T-helper 2 cell treated with Interferon-gamma antibody and Interleukin-4, amounts not matched to agents 5 μg/mL and 100 μg/mL, for 36 hours (primary cell): Measurements from ENCODE around the gene GTF2I.
"Not testable (repeated sequence)": the region's sequence is repeated elsewhere in the genome, so short reads cannot be mapped to it uniquely, and the experiment has no call there.

Experiments used
- DNase-seq: peaks from one replicate; pipeline ENCODE4 v3.0.0; 2021; ENCODE audit warnings: low spot score
- H3K27ac Mint-ChIP-seq: one replicate; pipeline ENCODE4 v1.8.0; 2021; ENCODE audit warnings: mild to moderate bottlenecking, mixed read lengths
- H3K27me3 Mint-ChIP-seq: one replicate; pipeline ENCODE4 v1.8.0; 2021; ENCODE audit warnings: low read depth, mixed read lengths
- H3K36me3 Mint-ChIP-seq: one replicate; pipeline ENCODE4 v1.8.0; 2021; ENCODE audit warnings: low read depth, mixed read lengths
- H3K4me1 Mint-ChIP-seq: one replicate; pipeline ENCODE4 v1.8.0; 2021; ENCODE audit warnings: low read depth, mixed read lengths
- H3K4me3 Mint-ChIP-seq: one replicate; pipeline ENCODE4 v1.8.0; 2022; ENCODE audit warnings: mild to moderate bottlenecking, moderate library complexity, mixed read lengths
- H3K9me3 Mint-ChIP-seq: one replicate; pipeline ENCODE4 v1.8.0; 2021; ENCODE audit warnings: mixed read lengths

Gene GTF2I

DNA sequence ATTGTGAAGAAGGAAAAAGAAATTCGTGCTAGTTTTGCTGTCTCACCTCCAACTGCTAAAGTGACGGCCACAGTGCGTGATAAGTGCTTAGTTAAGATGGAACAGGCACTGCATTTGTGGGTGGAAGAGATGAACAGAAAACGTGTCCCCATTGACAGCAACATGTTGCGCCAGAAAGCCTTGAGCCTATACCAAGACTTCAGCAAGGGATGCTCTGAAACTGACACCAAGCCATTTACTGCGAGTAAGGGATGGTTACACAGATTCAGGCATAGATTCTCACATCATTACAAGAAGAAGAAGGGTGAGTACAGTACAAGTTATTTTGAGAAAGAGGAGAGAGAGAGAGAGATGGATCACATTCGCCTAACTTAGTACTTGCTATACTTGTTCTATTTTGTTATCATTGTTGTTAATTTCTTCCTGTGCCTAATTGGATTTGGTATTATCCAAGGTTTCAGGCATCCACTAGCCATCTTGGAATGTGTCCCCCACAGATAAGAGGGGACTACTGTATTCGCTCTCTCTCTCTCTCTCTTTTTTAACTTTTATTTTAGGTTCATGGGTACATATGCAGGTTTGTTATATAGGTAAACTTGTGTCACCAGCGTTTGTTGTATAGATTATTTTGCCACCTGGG, 6.9 kb upstream of the GTF2I start:
- H3K27ac Mint-ChIP-seq = peak overlapping the region; percentile 91
- peak overlapping the region; percentile 87 for H3K4me3 Mint-ChIP-seq

DNA sequence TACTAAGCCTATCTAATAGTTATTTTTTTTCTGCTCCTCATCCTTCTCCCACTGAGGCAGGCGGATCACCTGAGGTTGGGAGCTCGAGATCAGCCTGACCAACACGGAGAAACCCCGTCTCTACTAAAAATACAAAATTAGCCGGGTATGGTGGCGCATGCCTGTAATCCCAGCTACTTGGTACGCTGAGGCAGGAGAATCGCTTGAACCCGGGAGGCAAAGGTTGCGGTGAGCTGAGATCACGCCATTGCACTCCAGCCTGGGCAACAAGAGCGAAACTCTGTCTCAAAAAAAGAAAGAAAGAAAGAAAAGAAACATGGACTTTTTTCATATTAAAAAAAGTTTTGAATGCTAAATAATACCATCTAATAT, 6.4 kb upstream of the GTF2I start:
- H3K4me3 Mint-ChIP-seq = peak overlapping the region; percentile 87
- H3K27ac Mint-ChIP-seq = peak overlapping the region; percentile 91
- not testable (repeated sequence) for DNase-seq, H3K36me3 Mint-ChIP-seq, H3K9me3 Mint-ChIP-seq, H3K27me3 Mint-ChIP-seq
- peaks cover 44% of the 10 kb centered on the region for H3K4me1 Mint-ChIP-seq

More for the DNA sequence above, 6.9 kb upstream of the GTF2I start:
- not testable (repeated sequence) for H3K27me3 Mint-ChIP-seq, H3K36me3 Mint-ChIP-seq, H3K9me3 Mint-ChIP-seq
- H3K4me1 Mint-ChIP-seq = peaks cover 40% of the 10 kb centered on the region
- peak; percentile 47 for DNase-seq

DNA sequence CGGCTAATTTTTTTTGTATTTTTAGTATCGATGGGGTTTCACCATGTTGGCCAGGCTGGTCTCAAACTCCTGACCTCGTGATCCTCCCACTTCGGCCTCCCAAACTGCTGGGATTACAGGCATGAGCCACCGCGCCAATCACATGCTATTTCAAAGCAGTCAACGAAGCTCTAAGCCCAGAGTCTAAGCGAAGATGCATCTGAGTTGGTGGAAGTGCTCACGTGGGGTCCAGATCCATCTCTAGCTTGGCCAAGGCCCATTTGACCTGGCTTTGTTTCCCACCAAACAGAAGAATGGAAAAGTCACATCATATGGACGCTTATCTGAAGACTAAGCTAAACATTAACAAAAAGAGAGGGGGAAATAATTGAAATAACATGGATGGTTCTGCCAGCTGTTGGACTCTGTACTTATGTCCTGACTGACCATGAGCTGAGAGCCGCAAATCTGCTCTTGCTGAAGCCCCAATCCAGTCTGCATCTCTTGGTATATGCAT, 3.8 kb upstream of the GTF2I start:
- Mint-ChIP-seq H3K4me1 (peaks cover 49% of the 10 kb centered on the region), H3K9me3 (no peaks in the 10 kb centered on the region), H3K4me3 (no peak overlapping the region), H3K36me3 (peaks cover 2% of the 10 kb centered on the region), H3K27me3 (no peaks in the 10 kb centered on the region), H3K27ac (no peak overlapping the region)
- DNase-seq = no peak

DNA sequence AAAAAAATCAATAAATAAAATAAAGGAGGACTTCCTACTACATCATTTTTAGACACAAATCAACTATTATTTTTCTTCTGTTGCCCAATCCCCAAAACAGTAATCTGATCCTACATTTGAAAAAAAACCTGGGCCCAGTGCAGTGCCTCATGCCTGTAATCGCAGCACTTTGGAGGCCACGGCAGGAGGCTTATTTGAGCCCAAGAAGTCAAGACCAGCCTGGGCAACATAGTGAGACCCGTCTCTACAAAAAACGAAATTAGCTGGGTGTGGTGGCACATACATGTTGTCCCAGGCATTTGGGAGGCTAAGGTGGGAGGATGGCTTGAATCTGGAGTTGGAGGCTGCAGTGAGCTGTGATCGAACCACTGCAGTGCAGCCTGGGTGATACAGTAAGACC, 2.7 kb upstream of the GTF2I start:
- peaks cover 5% of the 10 kb centered on the region for H3K36me3 Mint-ChIP-seq
- H3K4me1 Mint-ChIP-seq = peaks cover 45% of the 10 kb centered on the region
- H3K9me3 Mint-ChIP-seq = no peaks in the 10 kb centered on the region
- H3K27me3 Mint-ChIP-seq = no peaks in the 10 kb centered on the region
- peak overlapping the region; percentile 92 for H3K4me3 Mint-ChIP-seq
- DNase-seq = no peak
- no peak overlapping the region for H3K27ac Mint-ChIP-seq

DNA sequence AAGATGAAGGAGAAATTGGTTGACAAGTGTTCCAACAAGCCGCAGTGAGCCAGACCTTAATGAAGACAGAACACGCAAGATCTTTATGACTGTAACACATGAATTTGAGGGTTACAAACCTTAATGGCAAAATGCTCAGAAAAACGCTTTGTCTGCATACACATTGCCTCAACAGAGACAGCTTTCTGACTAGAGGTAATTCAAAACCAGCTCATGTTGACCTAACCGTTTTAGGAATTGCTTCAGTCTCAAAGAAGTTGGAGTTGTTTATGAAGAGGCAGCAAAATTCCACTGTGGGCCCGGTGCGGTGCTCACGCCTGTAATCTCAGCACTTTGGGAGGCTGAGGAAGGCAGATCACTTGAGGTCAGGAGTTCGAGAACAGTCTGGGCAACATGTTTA, 2.2 kb upstream of the GTF2I start:
- peak overlapping the region; percentile 62 for H3K27ac Mint-ChIP-seq
- peak overlapping the region; percentile 92 for H3K4me3 Mint-ChIP-seq
- H3K27me3 Mint-ChIP-seq = no peaks in the 10 kb centered on the region
- peaks cover 10% of the 10 kb centered on the region for H3K36me3 Mint-ChIP-seq
- no peak for DNase-seq
- H3K9me3 Mint-ChIP-seq = no peaks in the 10 kb centered on the region
- H3K4me1 Mint-ChIP-seq = peaks cover 46% of the 10 kb centered on the region

DNA sequence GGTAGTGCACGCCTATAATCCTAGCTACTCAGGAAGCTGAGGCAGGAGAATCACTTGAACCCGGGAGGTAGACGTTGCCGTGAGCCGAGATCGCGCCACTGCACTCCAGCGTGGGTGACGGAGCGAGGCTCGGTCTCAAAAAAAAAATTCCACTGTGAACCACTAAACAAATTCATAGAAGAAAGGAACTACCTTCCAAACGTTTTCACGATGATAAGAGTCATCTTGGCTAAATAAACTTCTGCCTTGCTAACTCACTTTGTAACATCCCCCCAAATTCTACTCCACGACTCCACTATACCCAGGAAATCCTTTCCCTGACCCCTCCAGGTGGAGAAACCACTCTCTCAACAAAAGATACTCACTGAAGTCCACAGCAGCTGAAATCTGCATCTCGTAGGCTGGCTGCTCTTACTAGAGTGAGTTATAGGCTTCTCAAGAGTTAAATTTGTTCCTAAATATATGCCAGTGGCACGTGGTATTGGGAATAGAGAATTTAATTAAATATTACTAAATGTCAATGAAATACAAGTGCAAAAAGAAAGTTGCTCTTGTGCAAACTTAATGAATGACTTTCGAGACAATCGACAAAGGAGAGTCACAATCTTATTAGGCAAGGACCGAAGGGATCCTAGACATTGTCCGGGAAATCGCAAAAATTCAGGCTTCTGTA, 1.6 kb upstream of the GTF2I start:
- peak overlapping the region; percentile 92 for H3K4me3 Mint-ChIP-seq
- H3K27ac Mint-ChIP-seq = peak overlapping the region; percentile 89
- no peaks in the 10 kb centered on the region for H3K27me3 Mint-ChIP-seq
- H3K4me1 Mint-ChIP-seq = peaks cover 47% of the 10 kb centered on the region
- H3K9me3 Mint-ChIP-seq = no peaks in the 10 kb centered on the region
- H3K36me3 Mint-ChIP-seq = peaks cover 13% of the 10 kb centered on the region
- no peak for DNase-seq

DNA sequence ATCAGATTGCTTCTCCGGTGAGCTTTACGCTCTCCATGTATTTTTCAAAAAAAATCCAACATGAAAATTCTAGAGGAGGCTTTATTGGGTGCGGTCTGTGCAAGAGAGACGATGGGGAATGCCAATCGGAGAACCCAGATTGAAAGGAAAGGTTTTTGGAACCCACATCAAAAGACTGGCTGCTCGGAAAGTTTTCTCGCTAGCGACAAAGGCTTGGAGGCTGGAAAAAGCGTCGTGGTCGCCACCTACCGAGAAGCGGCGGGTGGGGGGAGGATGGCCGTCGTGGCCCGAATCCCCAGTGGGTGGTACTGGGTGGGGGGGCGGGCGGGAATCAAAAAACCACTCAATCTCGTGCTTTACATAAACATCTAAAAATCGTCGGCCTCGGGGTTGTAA, 1.1 kb upstream of the GTF2I start:
- H3K36me3 Mint-ChIP-seq = peaks cover 18% of the 10 kb centered on the region
- DNase-seq = peak; percentile 59
- no peaks in the 10 kb centered on the region for H3K27me3 Mint-ChIP-seq
- H3K9me3 Mint-ChIP-seq = no peaks in the 10 kb centered on the region
- peak overlapping the region; percentile 89 for H3K27ac Mint-ChIP-seq
- H3K4me1 Mint-ChIP-seq = peaks cover 50% of the 10 kb centered on the region
- peak overlapping the region; percentile 92 for H3K4me3 Mint-ChIP-seq

DNA sequence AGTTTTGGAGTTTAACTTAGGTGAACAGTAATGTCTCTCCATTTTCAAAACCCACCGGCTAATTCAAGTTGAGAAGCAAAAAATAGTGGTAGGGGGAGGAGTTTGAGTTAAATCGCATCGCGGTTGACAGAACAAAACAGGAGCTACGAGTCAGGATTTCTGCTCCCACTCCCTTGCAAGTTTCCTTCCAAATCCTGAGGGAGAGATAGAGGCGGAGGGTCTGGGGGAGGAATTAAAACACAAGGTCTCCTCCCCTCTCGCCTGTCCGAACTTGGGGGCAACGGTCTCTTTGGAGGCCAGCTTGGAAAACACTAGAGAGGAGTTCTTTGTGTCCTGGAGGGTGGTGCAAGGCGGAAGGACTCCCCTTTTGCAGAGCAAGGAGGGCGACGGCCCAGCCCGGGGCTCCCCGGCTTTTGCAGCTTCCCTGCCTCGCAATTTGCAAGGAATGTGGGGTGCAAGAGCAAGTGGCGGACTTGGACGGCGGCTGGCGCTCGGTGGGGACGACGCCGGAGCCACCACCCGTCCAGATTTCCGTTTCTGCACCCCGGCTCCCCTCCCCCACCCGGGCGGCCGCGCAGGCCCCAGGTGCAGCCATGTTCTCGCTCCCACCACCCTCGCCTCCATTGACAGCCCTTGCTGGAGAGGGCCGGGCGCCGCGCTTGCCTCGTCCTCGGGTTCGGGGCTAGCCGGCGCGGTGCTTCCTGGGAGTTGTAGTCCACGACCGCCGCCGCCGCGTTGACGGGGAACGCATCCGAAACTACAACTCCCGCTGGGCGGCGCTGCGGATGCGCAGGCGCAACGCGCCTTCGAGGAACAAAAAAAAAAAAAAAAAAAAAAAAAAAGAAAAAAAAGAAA, 454 bp upstream of the GTF2I start:
- Mint-ChIP-seq H3K36me3 (peaks cover 18% of the 10 kb centered on the region), H3K27me3 (no peaks in the 10 kb centered on the region), H3K27ac (peak overlapping the region; percentile 89), H3K4me1 (peaks cover 47% of the 10 kb centered on the region), H3K4me3 (peak overlapping the region; percentile 92), H3K9me3 (no peaks in the 10 kb centered on the region)
- DNase-seq = peak; percentile 98

DNA sequence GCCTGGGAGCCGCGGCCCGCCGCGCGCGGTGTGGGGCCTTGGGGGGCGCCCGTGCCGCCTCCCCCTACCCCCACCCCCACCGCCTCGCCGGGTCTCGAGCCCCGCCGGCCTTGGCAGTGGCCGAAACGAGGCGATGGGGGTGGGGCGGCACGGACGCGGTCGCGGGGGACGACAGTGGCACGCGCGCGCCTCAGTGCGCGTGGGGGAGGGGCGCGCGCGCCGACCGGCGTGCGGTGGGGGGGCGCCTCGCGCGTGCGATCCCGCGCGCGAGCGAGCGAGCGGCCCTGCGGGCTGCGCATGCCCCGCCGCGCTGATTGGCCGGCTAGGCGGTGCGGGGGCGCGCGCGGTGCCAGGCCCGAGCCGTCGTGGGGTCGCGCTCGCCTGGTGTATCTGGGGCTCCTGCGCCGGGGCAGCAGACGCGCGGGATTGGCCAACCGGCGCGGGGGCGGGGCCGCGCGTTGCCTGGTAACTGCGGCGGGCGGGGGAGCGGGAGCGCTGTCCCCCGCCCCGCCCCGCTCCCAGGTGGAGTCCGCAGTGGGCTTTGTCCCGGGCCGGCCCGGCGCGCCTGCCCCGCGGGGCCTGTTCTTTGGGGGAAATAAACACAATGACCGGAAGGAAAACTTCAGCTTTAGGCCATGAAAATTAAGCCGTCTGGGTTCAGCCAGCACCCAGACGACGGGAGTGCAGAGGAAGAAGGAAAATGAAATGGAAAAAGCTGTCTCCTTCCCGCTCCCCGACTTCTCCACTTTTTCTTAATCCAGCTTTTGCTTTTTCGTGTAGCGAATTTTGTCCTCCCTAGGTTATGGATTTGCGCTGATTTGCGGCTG, 873 bp downstream of the GTF2I start:
- Mint-ChIP-seq H3K36me3 (peaks cover 22% of the 10 kb centered on the region), H3K4me3 (peak overlapping the region; percentile 80), H3K9me3 (no peaks in the 10 kb centered on the region), H3K27ac (peak overlapping the region; percentile 87), H3K4me1 (peaks cover 45% of the 10 kb centered on the region), H3K27me3 (no peaks in the 10 kb centered on the region)
- DNase-seq = peak; percentile 91

DNA sequence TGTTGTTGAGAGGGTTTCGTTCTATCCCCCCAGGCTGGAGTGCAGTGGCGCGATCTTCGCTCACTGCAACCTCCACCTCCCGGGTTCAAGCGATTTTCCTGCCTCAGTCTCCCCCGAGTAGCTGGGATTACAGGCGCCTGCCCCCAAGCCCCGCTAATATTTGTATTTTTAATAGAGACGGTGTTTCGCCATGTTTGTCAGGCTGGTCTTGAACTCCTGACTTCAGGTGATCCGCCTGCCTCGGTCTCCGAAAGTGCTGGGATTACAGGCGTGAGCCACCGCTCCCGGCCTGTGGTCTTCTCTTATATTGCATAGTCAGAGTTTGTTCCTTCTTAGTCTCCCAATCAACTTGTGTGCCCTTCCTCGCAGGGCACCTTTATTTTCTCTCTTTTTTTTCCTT, 2.7 kb downstream of the GTF2I start:
- Mint-ChIP-seq H3K36me3 (peaks cover 30% of the 10 kb centered on the region), H3K27ac (peak overlapping the region; percentile 71), H3K4me1 (peaks cover 39% of the 10 kb centered on the region), H3K4me3 (peak overlapping the region; percentile 80)
- not testable (repeated sequence) for H3K27me3 Mint-ChIP-seq, H3K9me3 Mint-ChIP-seq, DNase-seq

DNA sequence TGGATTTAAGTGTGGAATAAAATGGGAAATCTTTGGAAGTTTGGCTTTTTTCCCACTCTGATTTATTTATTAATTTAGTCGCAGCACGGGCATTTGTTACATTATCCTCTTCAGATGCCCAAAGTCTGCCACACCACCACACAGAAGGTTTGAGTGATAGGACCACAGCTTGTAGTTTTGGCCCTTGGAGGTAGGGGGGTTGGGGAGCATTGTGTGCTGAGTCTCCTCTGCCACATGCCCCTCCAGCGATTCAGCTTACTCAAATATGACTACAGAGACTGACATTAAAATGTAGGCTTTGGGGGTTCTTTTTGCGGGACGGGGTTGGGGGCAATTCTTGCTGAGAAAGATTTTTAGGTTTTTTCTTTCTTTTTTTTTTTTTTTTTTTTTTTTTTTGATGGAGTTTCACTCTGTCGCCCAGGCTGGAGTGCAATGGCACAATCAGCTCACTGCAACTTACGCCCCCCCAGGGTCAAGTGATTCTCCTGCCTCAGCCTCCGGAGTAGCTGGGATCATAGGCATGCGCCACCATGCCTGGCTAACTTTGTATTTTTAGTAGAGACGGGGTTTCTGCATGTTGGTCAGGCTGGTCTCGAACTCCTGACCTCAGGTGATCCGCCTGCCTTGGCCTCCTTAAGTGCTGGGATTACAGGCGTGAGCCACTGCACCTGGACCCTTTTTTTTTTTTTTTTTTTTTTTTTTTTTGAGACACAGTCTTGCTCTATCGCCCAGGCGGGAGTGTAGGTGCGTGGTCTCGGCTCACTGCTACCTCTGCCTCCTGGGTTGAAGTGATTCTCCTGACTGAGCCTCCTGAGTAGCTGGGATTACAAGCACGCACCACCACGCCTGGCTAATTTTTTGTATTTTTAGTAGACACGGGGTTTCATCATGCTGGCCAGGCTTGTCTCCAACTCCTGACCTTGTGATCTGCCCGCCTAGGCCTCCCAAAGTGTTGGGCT, 4.6 kb downstream of the GTF2I start:
- H3K27me3 Mint-ChIP-seq, H3K9me3 Mint-ChIP-seq, DNase-seq, H3K27ac Mint-ChIP-seq, H3K4me3 Mint-ChIP-seq: not testable (repeated sequence)
- Mint-ChIP-seq H3K36me3 (peaks cover 46% of the 10 kb centered on the region), H3K4me1 (peaks cover 27% of the 10 kb centered on the region)

DNA sequence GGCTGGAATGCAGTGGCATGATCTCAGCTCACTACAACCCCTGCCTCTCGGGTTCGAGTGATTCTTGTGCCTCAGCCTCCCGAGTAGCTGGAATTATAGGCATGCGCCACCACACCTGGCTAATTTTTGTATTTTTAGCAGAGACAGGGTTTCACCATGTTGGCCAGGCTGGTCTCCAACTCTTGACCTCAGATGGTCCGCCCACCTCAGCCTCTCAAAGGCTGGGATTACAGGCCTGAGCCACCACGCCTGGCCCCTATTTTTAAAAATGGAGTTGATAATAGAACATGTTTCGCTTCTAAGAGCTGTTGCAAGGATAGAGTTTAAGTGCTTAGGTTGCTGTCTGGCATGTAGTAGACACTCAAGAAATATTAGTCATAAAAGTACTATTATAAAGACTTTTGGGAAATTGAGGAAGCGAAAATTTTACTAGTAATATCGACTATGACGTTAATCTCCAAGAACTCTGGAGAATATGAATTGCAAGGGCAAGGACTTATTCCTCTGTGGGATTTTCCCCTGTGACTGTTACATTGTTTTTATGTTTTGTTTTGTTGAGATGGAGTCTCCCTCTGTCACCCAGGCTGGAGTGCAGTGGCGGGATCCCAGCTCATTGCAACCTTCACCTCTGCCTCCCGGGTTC, 7.9 kb downstream of the GTF2I start:
- Mint-ChIP-seq H3K9me3 (no peaks in the 10 kb centered on the region), H3K4me3 (no peak overlapping the region), H3K27me3 (no peaks in the 10 kb centered on the region), H3K27ac (no peak overlapping the region), H3K4me1 (peaks cover 20% of the 10 kb centered on the region), H3K36me3 (peaks cover 47% of the 10 kb centered on the region)
- no peak for DNase-seq
